Fibroblast of gingiva (primary cell): ENCODE data around the gene SHCBP1.

Experiments
- DNase-seq: peaks from one replicate; pipeline ENCODE4 v3.0.0-alpha.2; 2011; ENCODE audit warnings: low read depth

Gene SHCBP1

GRCh38 chr16:46614006-46614405, 7.2 kb downstream of the SHCBP1 start:
- no peak for DNase-seq

GRCh38 chr16:46613352-46613751, 7.8 kb downstream of the SHCBP1 start:
- DNase-seq, result peak; percentile 24

- DNase-seq, result no peak
Measured at GRCh38 chr16:46612121-46612520, 9.1 kb downstream of the SHCBP1 start.

- peak; percentile 64 for DNase-seq
Measured at GRCh38 chr16:46607529-46607928, 13.7 kb downstream of the SHCBP1 start.

- no peak for DNase-seq
Measured at GRCh38 chr16:46606231-46606630, 14.9 kb downstream of the SHCBP1 start.

GRCh38 chr16:46591257-46591656, 29.9 kb downstream of the SHCBP1 start:
- DNase-seq, result no peak

GRCh38 chr16:46586011-46586577, 35.1 kb downstream of the SHCBP1 start:
- DNase-seq, result no peak

GRCh38 chr16:46583036-46583435, 38.1 kb downstream of the SHCBP1 start:
- no peak for DNase-seq

- DNase-seq, result no peak
Measured at GRCh38 chr16:46582313-46582712, 38.9 kb downstream of the SHCBP1 start.

- DNase-seq, result no peak
Measured at GRCh38 chr16:46577988-46578579, 43.1 kb downstream of the SHCBP1 start.

GRCh38 chr16:46573834-46574159, 47.4 kb downstream of the SHCBP1 start:
- DNase-seq, result no peak

GRCh38 chr16:46573008-46573833, 48.0 kb downstream of the SHCBP1 start:
- peak; percentile 24 for DNase-seq

GRCh38 chr16:46569231-46569735, 51.9 kb downstream of the SHCBP1 start:
- DNase-seq, result no peak

GRCh38 chr16:46568472-46569230, 52.5 kb downstream of the SHCBP1 start:
- no peak for DNase-seq

- DNase-seq, result no peak
Measured at GRCh38 chr16:46562979-46563378, 58.2 kb downstream of the SHCBP1 start.

GRCh38 chr16:46558018-46558417, 63.2 kb downstream of the SHCBP1 start:
- no peak for DNase-seq

GRCh38 chr16:46555951-46556350, 65.2 kb downstream of the SHCBP1 start:
- DNase-seq, result no peak

- peak; percentile 71 for DNase-seq
Measured at GRCh38 chr16:46554435-46554834, 66.7 kb downstream of the SHCBP1 start.

- no peak for DNase-seq
Measured at GRCh38 chr16:46549477-46549876, 71.7 kb downstream of the SHCBP1 start.
